GM19372 (cell line): ENCODE results near the gene SOD2.
"Not testable (repeated sequence)": the region's sequence is repeated elsewhere in the genome, so short reads cannot be mapped to it uniquely, and the experiment has no call there.

Experiments
- ATAC-seq: cut with Tn5 transposase; IDR thresholded peaks from one replicate; pipeline ENCODE4 v1.9.1; 2021; ENCODE audit warnings: mild to moderate bottlenecking, low read depth, moderate library complexity; ENCODE audit not compliant: unreplicated experiment

Gene SOD2

GRCh38 chr6:159686040-159686439 is 7.0 kb downstream of the SOD2 start:
- no peak for ATAC-seq

- ATAC-seq = no peak
Observed at GRCh38 chr6:159684013-159684304, 9.1 kb downstream of the SOD2 start.

- no peak for ATAC-seq
Observed at GRCh38 chr6:159682810-159683209, 10.2 kb downstream of the SOD2 start.

- no peak for ATAC-seq
Observed at GRCh38 chr6:159682295-159682694, 10.7 kb downstream of the SOD2 start.

GRCh38 chr6:159681191-159681880 is 11.7 kb downstream of the SOD2 start:
- no peak for ATAC-seq

- no peak for ATAC-seq
Observed at GRCh38 chr6:159680104-159680503, 12.9 kb downstream of the SOD2 start.

GRCh38 chr6:159679091-159680077 is 13.7 kb downstream of the SOD2 start:
- ATAC-seq = no peak

- no peak for ATAC-seq
Observed at GRCh38 chr6:159678574-159678973, 14.5 kb downstream of the SOD2 start.

GRCh38 chr6:159677506-159678165 is 15.4 kb downstream of the SOD2 start:
- ATAC-seq = no peak

GRCh38 chr6:159676890-159677505 is 16.0 kb downstream of the SOD2 start:
- no peak for ATAC-seq

GRCh38 chr6:159676236-159676635 is 16.8 kb downstream of the SOD2 start:
- not testable (repeated sequence) for ATAC-seq

- no peak for ATAC-seq
Observed at GRCh38 chr6:159665868-159666635, 27.0 kb downstream of the SOD2 start.

GRCh38 chr6:159663368-159663889 is 29.6 kb downstream of the SOD2 start:
- ATAC-seq = not testable (repeated sequence)

GRCh38 chr6:159661977-159662376 is 31.1 kb downstream of the SOD2 start:
- ATAC-seq = not testable (repeated sequence)

- no peak for ATAC-seq
Observed at GRCh38 chr6:159655409-159655988, 37.5 kb downstream of the SOD2 start.

GRCh38 chr6:159654483-159655098 is 38.5 kb downstream of the SOD2 start:
- no peak for ATAC-seq

GRCh38 chr6:159650314-159650713 is 42.7 kb downstream of the SOD2 start:
- ATAC-seq = no peak

GRCh38 chr6:159649441-159649840 is 43.6 kb downstream of the SOD2 start:
- ATAC-seq = no peak

- peak; percentile 97 for ATAC-seq
Observed at GRCh38 chr6:159646733-159647132, 46.3 kb downstream of the SOD2 start.
